ENCODE results near the gene OGFOD1.
A peak's percentile ranks its signal among the peaks of the same experiment; 100 is the strongest.

OGFOD1 gene

DNA sequence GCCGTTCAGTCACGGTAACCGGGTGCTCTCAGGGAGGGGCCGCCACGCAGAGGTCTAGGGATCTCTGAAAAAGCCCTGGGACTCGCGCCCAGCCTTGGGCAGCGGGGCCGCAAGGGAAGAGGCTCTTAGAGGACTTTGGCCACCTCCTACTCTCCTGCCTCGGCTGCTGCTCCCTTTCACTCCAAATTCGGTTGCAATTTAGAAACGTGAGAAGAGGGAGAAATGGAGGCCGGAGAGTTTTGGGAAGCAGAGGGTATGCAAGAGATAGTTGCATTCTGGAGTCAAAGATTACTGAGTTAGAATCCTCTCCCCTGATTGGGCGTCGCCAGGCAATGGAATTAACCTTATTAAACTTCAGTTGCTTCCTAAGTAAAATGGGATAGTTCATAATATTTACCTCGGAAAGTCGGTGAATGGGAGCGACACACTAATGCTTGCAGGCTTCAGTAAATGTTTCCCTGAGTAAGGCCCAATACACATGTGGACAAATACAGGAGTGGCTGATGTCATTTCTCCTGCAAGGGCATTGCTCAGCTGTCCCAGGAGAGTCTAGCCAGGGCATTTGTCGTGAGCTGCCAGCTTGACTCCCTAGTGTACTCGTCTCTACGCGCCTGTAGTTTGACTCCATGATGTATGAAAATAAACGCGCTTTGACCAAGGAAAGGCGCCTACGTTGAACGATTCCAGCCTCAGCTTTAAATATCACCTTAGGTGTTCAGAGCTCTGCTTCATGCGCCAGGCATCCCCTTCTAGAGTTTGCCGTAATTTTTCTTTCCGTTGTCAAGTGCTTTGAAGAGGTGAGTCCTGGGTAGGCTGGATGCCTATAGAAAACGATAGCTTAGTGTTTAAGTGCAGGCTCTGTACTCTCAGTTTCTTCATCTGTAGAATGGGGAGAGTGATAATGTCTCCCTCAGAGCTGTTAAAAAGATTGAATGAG is 667 bp downstream of the OGFOD1 start:
- TF ChIP-seq, protein P1, sequence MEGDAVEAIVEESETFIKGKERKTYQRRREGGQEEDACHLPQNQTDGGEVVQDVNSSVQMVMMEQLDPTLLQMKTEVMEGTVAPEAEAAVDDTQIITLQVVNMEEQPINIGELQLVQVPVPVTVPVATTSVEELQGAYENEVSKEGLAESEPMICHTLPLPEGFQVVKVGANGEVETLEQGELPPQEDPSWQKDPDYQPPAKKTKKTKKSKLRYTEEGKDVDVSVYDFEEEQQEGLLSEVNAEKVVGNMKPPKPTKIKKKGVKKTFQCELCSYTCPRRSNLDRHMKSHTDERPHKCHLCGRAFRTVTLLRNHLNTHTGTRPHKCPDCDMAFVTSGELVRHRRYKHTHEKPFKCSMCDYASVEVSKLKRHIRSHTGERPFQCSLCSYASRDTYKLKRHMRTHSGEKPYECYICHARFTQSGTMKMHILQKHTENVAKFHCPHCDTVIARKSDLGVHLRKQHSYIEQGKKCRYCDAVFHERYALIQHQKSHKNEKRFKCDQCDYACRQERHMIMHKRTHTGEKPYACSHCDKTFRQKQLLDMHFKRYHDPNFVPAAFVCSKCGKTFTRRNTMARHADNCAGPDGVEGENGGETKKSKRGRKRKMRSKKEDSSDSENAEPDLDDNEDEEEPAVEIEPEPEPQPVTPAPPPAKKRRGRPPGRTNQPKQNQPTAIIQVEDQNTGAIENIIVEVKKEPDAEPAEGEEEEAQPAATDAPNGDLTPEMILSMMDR (IDR thresholded peaks at IDR 0.05; ENCODE audit: borderline replicate concordance, insufficient read depth, low read depth, low read length): no peak
- H3K4me3 ChIP-seq (ENCODE audit: low read depth, low read length): peak overlapping the region; percentile 62

DNA sequence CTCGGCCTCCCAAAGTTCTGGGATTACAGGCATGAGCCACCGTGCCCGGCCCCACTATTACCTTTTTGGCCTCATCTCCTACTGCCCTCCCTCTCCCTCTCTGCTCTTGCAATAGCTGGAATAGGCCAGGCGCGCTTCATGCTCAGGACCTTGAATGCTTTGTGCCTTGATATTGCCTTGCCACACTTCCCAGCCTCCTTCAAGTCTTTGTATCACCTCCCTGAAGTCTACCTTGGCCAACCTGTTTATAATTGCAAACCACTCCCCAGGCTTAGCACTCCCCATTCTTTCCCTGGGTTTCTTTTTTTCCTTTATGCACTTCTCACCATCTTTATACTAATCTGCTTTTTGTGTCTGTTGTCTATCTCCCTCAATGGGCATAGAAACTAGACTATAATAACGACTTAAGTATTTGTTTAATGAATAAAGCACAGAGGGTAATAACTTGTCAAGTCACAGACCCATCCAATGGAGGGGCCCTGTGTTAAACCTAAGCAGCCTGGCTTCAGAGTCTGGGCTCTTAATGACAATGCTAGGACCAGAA is 6.6 kb downstream of the OGFOD1 start:
- H3K4me3 ChIP-seq (ENCODE audit: low read depth, low read length): no peak overlapping the region
- TF ChIP-seq, protein P1 (IDR thresholded peaks at IDR 0.05; ENCODE audit: borderline replicate concordance, insufficient read depth, low read depth, low read length): no peak

DNA sequence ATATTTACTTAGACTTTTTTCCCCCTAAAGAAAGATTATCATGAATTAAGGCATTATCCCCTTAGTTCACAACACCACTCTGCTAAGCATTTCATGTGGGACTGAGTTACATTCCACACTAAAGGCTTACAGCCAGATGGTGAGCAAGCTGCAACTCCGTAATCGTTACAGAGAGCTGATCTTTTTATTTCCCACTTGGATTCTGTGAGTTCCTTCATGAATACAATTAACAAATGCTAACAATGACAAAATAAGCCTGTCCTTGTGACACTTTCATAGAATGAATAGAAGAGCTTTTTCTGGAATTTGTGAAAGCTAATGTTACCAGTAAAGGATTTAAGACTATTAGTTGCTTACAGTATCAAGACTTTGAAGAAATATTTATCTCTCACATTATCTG is 8.7 kb downstream of the OGFOD1 start:
- no peak overlapping the region for H3K4me3 ChIP-seq (ENCODE audit: low read depth, low read length)
- TF ChIP-seq, protein P1 (IDR thresholded peaks at IDR 0.05; ENCODE audit: borderline replicate concordance, insufficient read depth, low read depth, low read length): no peak

DNA sequence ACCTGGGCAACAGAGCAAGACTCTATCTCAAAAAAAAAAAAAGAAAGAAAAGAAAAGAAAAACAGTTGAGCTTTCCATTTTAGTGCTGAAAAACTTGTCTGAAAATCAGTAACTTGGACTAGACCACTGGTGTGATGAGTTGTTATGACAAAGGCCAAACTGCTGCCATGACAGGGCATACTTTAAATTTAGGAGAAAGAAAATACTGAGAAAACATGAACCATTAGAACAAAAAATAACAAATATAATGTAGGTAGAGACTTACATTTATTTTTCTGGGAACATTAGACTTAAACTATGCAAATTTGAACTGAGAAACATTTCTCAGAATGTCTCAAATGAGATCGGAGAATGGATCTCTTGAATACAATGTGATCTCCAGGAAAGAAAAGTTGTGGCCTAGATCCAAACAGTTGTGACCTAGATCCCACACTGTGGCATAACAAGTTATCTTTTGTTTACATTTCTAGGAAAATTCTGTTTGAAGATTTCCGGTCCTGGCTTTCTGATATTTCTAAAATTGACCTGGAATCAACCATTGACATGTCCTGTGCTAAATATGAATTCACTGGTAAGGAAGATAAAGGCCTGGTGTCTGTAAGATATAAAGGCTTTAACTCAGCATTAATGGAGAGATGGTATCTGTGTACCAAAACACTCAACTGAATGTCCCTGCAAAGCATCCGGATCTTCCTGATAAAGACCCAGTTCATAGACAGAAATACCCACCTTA is 10.9 kb downstream of the OGFOD1 start:
- no peak overlapping the region for H3K4me3 ChIP-seq (ENCODE audit: low read depth, low read length)
- TF ChIP-seq, protein P1 (IDR thresholded peaks at IDR 0.05; ENCODE audit: borderline replicate concordance, insufficient read depth, low read depth, low read length): no peak

DNA sequence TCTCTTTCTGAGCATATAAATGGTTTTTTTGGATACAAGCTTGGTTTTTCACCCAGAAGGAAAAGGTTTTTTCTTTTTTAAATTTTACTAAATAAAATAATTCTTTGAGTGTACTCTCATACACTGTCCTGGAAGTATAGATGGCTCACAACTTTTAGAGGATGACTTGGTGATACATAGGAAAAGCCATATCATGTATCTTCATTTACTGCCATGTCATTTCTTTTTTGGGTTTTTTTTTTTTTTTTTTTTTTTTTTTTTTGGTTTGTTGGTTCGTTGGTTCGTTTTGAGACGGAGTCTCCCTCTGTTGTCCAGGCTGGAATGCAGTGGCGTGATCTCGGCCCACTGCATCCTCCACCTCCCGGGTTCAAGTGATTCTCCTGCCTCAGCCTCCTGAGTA is 11.8 kb downstream of the OGFOD1 start:
- no peak overlapping the region for H3K4me3 ChIP-seq (ENCODE audit: low read depth, low read length)
- TF ChIP-seq, protein P1 (IDR thresholded peaks at IDR 0.05; ENCODE audit: borderline replicate concordance, insufficient read depth, low read depth, low read length): no peak

DNA sequence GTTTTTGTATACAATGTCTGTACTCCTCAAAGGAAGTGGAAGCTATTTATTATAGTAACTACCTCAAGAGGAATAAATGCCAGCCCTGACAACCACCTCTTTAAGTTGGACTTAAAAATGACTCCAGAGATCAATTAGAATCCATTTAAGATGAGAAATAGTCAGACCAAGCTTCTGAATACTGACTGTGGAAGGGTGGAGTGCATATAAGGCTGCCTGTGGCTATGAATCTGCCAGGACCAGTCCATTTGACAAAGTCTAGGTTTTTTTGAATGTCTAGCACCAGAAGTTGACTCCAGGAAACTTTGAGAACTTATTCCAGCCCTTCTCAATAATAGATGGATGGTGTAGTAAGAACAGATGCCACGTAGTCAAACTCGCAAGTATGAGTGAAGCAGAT is 15.0 kb downstream of the OGFOD1 start:
- no peak overlapping the region for H3K4me3 ChIP-seq (ENCODE audit: low read depth, low read length)
- TF ChIP-seq, protein P1 (IDR thresholded peaks at IDR 0.05; ENCODE audit: borderline replicate concordance, insufficient read depth, low read depth, low read length): no peak

Data from GM12875 (cell line).